Naive thymus-derived CD4-positive, alpha-beta T cell (primary cell): ENCODE data around the gene GAN. TPM values are rescaled to one million over a fixed set of nuclear protein-coding genes. Genes with fewer than 3 reads are reported as not detected.
"Not testable (repeated sequence)": the region's sequence is repeated elsewhere in the genome, so short reads cannot be mapped to it uniquely, and the experiment has no call there.

Source experiments
- ATAC-seq: fragments of 150-1000 bp; cut with Tn5 transposase; 2 replicates; pipeline ENCODE4 v1.10.0; 2021; ENCODE audit warnings: mild to moderate bottlenecking, moderate library complexity
- CTCF ChIA-PET: fragments of 350-600 bp; sonication (Branson Sonifier 250); formaldehyde crosslinking; loops from one replicate; lab custom pipeline; 2021; ENCODE audit warnings: antibody characterized with exemption; lab: Charles Lee
- POLR2A ChIA-PET: fragments of 350-600 bp; sonication (Branson Sonifier 250); formaldehyde crosslinking; loops from one replicate; lab custom pipeline; 2021; ENCODE audit warnings: antibody characterized with exemption, inconsistent platforms; lab: Charles Lee
- DNase-seq, 9 donors: peaks; one replicate each; pipeline versions ENCODE4 v3.0.0 to v3.0.0-alpha.2; 2020 to 2022; ENCODE audit warnings: mixed read lengths in 1 of 9
- H3K27ac ChIP-seq: one replicate; pipeline ENCODE4 v1.7.0; 2013; ENCODE audit warnings: mild to moderate bottlenecking, low read depth, low read length, moderate library complexity
- H3K27me3 ChIP-seq, 2 donors: one replicate each; pipeline ENCODE4 v1.7.0; 2013; ENCODE audit warnings: low read length in 2 of 2, mild to moderate bottlenecking in 2 of 2, moderate library complexity in 2 of 2; ENCODE audit not compliant: control insufficient read depth in 2 of 2, insufficient read depth in 2 of 2
- H3K36me3 ChIP-seq, 3 experiments: 1 replicate in 2 of 3; 2 replicates in 1 of 3; pipeline ENCODE4 v1.7.0; 2013; ENCODE audit warnings: low read length in 3 of 3, mild to moderate bottlenecking in 3 of 3, moderate library complexity in 1 of 3; ENCODE audit not compliant: insufficient read depth in 3 of 3, control insufficient read depth in 2 of 3
- H3K4me1 ChIP-seq, 2 donors: one replicate each; pipeline ENCODE4 v1.7.0; 2013; ENCODE audit warnings: low read length in 2 of 2, mild to moderate bottlenecking in 2 of 2, moderate library complexity in 1 of 2; ENCODE audit not compliant: control insufficient read depth in 2 of 2, insufficient read depth in 2 of 2
- H3K4me3 ChIP-seq: 2 replicates; pipeline ENCODE4 v1.7.0; 2013; ENCODE audit warnings: mild to moderate bottlenecking, low read length
- H3K9me3 ChIP-seq, 3 experiments: 1 replicate in 2 of 3; 2 replicates in 1 of 3; pipeline ENCODE4 v1.7.0; 2013; ENCODE audit warnings: low read length in 3 of 3; ENCODE audit not compliant: control insufficient read depth in 2 of 3
- H3K27ac Mint-ChIP-seq, 9 donors: one replicate each; pipeline ENCODE4 v1.8.0; 2020 to 2022; ENCODE audit warnings: mixed read lengths in 9 of 9, mild to moderate bottlenecking in 8 of 9, moderate library complexity in 5 of 9, inconsistent platforms in 2 of 9
- H3K27me3 Mint-ChIP-seq, 5 donors: one replicate each; pipeline ENCODE4 v1.8.0; 2021 to 2022; ENCODE audit warnings: mixed read lengths in 5 of 5, mild to moderate bottlenecking in 1 of 5
- H3K36me3 Mint-ChIP-seq, 5 donors: one replicate each; pipeline ENCODE4 v1.8.0; 2020 to 2022; ENCODE audit warnings: mixed read lengths in 5 of 5, mild to moderate bottlenecking in 3 of 5, inconsistent platforms in 1 of 5
- H3K4me1 Mint-ChIP-seq, 7 donors: one replicate each; pipeline ENCODE4 v1.8.0; 2020 to 2022; ENCODE audit warnings: mixed read lengths in 7 of 7, mild to moderate bottlenecking in 3 of 7, inconsistent platforms in 1 of 7
- H3K4me3 Mint-ChIP-seq, 10 donors: one replicate each; pipeline ENCODE4 v1.8.0; 2020 to 2022; ENCODE audit warnings: mild to moderate bottlenecking in 10 of 10, mixed read lengths in 10 of 10, moderate library complexity in 6 of 10, inconsistent platforms in 2 of 10
- H3K9me3 Mint-ChIP-seq, 11 donors: one replicate each; pipeline ENCODE4 v1.8.0; 2020 to 2022; ENCODE audit warnings: mixed read lengths in 11 of 11, mild to moderate bottlenecking in 4 of 11, inconsistent platforms in 1 of 11, moderate library complexity in 1 of 11
- intact Hi-C, 2 donors: fragments of 100-400 bp; cut with micrococcal nuclease; formaldehyde crosslinking; loops; one replicate each; pipeline ENCODE4 v1.15.1; 2023
- polyA plus RNA-seq, 2 donors: library from polyadenylated mRNA; unstranded; fragments of 300-500 nt; fragmentation: Illumina TruSeq; gene quantifications; one replicate each; pipeline ENCODE4 v1.2.3, GENCODE V29; 2021
- total RNA-seq, 6 experiments: library from RNA in 5 of 6; stranded (reverse) in 5 of 6; gene quantifications; 1 replicate in 5 of 6; 2 replicates in 1 of 6; pipeline ENCODE4 v1.2.3 and lab custom pipeline; 2021 to 2026

Gene GAN
- total and polyA plus RNA-seq, 7 experiments from 2014 or later = 2.3 to 11.3 (median 7.8) TPM

- ChIA-PET CTCF (interaction anchor here (0.6 to 3.1 kb wide), 7 partner anchors 214 to 342 kb away, joined by 3 to 12 read pairs (median 4); no protein-coding TSS in a partner anchor), POLR2A (interaction anchor here (1.1 kb wide), 1 partner anchor 67 kb away, joined by 3 read pairs; no protein-coding TSS in a partner anchor)
- H3K4me3 Mint-ChIP-seq = peak overlapping the region in 3 of 10 donors; percentile 28 to 43 (median 32)
- H3K27ac Mint-ChIP-seq = peak overlapping the region in 1 of 9 donors; percentile 18
- peaks cover 0 to 3% (median 0%) of the 10 kb centered on the region in 5 donors for H3K36me3 Mint-ChIP-seq
- Histone ChIP-seq H3K36me3 (no peaks in the 10 kb centered on the region), H3K4me1 (no peaks in the 10 kb centered on the region), H3K4me3 (no peak overlapping the region), H3K27ac (no peak overlapping the region), H3K9me3 (no peaks in the 10 kb centered on the region), H3K27me3 (no peaks in the 10 kb centered on the region)
- intact Hi-C loops = loop anchor here (1.0 to 5.0 kb wide), 10 partner anchors 37 to 335 kb away; partner anchors contain the start of gene CMIP (in 1 of the 2)
- H3K27me3 Mint-ChIP-seq = peaks cover 0 to 2% (median 0%) of the 10 kb centered on the region in 5 donors
- no peak for ATAC-seq
- peaks cover 0 to 4% (median 0%) of the 10 kb centered on the region in 7 donors for H3K4me1 Mint-ChIP-seq
- no peak for DNase-seq
- H3K9me3 Mint-ChIP-seq = peaks cover 0 to 4% (median 0%) of the 10 kb centered on the region in 11 donors
Measured at GRCh38 chr16:81403208-81403600, 88.4 kb downstream of the GAN start.

DNA sequence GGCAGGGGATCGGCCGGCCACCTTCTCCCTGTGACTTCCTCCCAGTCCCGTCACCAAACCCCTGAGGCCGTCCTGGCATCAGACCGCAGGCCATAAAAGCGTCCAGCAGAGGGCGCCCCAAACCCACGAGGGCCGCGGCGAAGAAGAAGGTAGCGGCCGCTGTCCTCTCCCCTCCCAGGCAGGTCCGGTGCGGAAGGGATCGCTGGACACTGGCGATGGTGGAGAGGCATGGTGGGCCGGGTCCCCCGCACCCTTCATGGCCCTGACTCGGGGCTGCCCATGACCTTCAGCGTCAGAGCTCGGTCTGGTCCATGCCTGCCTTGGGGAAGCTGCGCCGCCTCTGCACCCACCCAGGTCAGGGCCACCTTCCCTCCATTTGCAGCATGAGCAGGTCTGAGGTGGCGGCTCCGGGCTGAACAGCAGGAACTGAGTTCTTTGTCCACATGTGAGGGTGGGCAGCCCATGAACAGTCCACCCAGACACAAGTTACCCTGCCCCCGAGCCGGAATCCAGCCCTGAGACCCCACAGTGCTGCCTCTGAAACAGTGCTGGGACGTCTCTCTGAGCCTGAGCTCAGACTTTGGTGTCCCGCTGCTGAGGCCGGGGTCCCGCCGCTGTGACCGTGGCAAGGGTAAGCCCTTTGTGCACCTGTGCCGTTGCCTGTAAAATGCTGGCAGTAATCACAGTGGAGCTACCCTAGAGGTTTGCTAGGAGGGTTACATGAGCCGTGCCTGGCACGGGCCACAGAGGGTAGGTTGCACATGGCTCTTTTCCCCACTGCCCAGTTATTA is 89.0 kb downstream of the GAN start:
- ATAC-seq (peak; percentile 96), DNase-seq (peak; percentile 45 to 86 (median 68))
- Mint-ChIP-seq H3K4me1 (peaks cover 0 to 4% (median 0%) of the 10 kb centered on the region in 7 donors), H3K27me3 (peaks cover 0 to 6% (median 0%) of the 10 kb centered on the region in 5 donors), H3K4me3 (peak overlapping the region in 5 of 10 donors; percentile 25 to 43 (median 32)), H3K36me3 (peaks cover 0 to 3% (median 0%) of the 10 kb centered on the region in 5 donors), H3K27ac (peak overlapping the region in 1 of 9 donors; percentile 18), H3K9me3 (peaks cover 0 to 4% (median 0%) of the 10 kb centered on the region in 11 donors)
- POLR2A ChIA-PET = interaction anchor here (1.0 kb wide), 1 partner anchor 48 kb away, joined by 3 read pairs; no protein-coding TSS in a partner anchor
- CTCF ChIA-PET = interaction anchor here (0.5 to 3.1 kb wide), 18 partner anchors 13 to 352 kb away, joined by 3 to 12 read pairs (median 4); no protein-coding TSS in a partner anchor
- H3K36me3 ChIP-seq = no peaks in the 10 kb centered on the region
- no peak overlapping the region for H3K27ac ChIP-seq
- no peaks in the 10 kb centered on the region for H3K4me1 ChIP-seq
- intact Hi-C loops = loop anchor here (1.0 to 5.0 kb wide), 10 partner anchors 37 to 335 kb away; partner anchors contain the start of gene CMIP (in 1 of the 2)
- H3K27me3 ChIP-seq = no peaks in the 10 kb centered on the region
- peak overlapping the region; percentile 34 for H3K4me3 ChIP-seq
- H3K9me3 ChIP-seq = no peaks in the 10 kb centered on the region

DNA sequence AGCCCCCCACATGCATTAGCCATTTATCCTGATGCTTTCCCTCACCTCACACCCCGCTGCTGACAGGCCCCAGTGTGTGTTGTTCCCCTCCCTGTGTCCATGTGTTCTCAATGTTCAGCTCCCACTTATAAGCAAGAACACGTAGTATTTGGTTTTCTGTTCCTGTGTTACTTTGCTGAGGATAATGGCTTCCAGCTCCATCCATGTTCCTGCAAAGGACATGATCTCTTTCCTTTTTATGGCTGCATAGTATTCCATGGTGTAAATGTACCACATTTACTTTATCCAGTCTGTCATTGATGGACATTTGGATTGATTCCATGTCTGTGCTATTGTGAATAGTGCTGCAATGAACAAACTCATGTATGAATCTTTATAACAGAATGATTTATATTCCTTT is 90.2 kb downstream of the GAN start:
- H3K27me3 Mint-ChIP-seq, intact Hi-C loops, H3K27ac ChIP-seq, POLR2A ChIA-PET, H3K9me3 Mint-ChIP-seq, H3K9me3 ChIP-seq, H3K4me1 Mint-ChIP-seq, ATAC-seq, H3K4me3 ChIP-seq, H3K36me3 Mint-ChIP-seq, H3K36me3 ChIP-seq, H3K4me1 ChIP-seq, H3K27me3 ChIP-seq, DNase-seq: not testable (repeated sequence)
- peak overlapping the region in 2 of 10 donors; percentile 2 to 25 for H3K4me3 Mint-ChIP-seq
- CTCF ChIA-PET = interaction anchor here (0.8 to 1.8 kb wide), 3 partner anchors 212 to 334 kb away, joined by 3 to 6 read pairs (median 3); no protein-coding TSS in a partner anchor
- H3K27ac Mint-ChIP-seq = peak overlapping the region in 1 of 9 donors; percentile 6

DNA sequence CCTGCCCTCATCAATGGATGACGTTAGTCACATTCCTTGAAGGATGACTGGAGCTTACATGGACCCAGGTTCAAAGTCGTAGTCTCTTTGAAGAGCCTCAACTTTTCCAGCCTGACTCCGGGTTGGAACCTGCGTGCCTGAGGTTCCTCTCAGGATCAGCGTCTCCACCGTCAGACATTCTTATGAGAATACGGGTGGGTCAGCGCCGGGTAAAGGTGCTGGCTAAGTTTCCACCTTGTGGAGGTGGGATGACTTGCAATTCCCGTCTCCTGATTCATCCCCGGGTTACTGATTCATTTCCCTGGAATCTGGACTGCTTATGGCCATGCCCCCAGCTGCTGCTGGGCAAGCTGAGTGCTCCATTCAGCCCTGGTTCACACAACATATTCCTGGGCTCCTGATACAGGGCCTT is 90.9 kb downstream of the GAN start:
- Mint-ChIP-seq H3K27me3 (peaks cover 0 to 14% (median 0%) of the 10 kb centered on the region in 5 donors), H3K4me3 (no peak overlapping the region), H3K4me1 (peaks cover 0 to 7% (median 0%) of the 10 kb centered on the region in 7 donors), H3K9me3 (peaks cover 0 to 3% (median 0%) of the 10 kb centered on the region in 11 donors), H3K36me3 (no peaks in the 10 kb centered on the region), H3K27ac (no peak overlapping the region)
- POLR2A ChIA-PET = no interaction called here
- no peaks in the 10 kb centered on the region for H3K4me1 ChIP-seq
- intact Hi-C loops = no loop called here
- CTCF ChIA-PET = interaction anchor here (0.8 kb wide), 1 partner anchor 333 kb away, joined by 3 read pairs; no protein-coding TSS in a partner anchor
- no peak overlapping the region for H3K27ac ChIP-seq
- H3K27me3 ChIP-seq = no peaks in the 10 kb centered on the region
- no peak for DNase-seq
- ATAC-seq = no peak
- no peaks in the 10 kb centered on the region for H3K9me3 ChIP-seq
- H3K4me3 ChIP-seq = no peak overlapping the region
- H3K36me3 ChIP-seq = no peaks in the 10 kb centered on the region

- CTCF ChIA-PET = no interaction called here
Measured at GRCh38 chr16:81408409-81408950, 93.7 kb downstream of the GAN start.

GRCh38 chr16:81409016-81409556 is 94.3 kb downstream of the GAN start:
- DNase-seq = no peak
- Histone ChIP-seq H3K4me3 (no peak overlapping the region), H3K27ac (no peak overlapping the region), H3K36me3 (no peaks in the 10 kb centered on the region), H3K27me3 (no peaks in the 10 kb centered on the region), H3K9me3 (no peaks in the 10 kb centered on the region), H3K4me1 (no peaks in the 10 kb centered on the region)
- intact Hi-C loops = no loop called here
- no peak for ATAC-seq
- ChIA-PET CTCF (no interaction called here), POLR2A (interaction anchor here (0.6 kb wide), 1 partner anchor 12 kb away, joined by 5 read pairs; no protein-coding TSS in a partner anchor)
- Mint-ChIP-seq H3K4me1 (peaks cover 0 to 7% (median 0%) of the 10 kb centered on the region in 7 donors), H3K36me3 (no peaks in the 10 kb centered on the region), H3K27ac (peak overlapping the region in 1 of 9 donors; percentile 25), H3K27me3 (peaks cover 0 to 16% (median 0%) of the 10 kb centered on the region in 5 donors), H3K4me3 (no peak overlapping the region), H3K9me3 (peaks cover 0 to 3% (median 0%) of the 10 kb centered on the region in 11 donors)

More at GRCh38 chr16:81408409-81408950, 93.7 kb downstream of the GAN start:
- DNase-seq (no peak), ATAC-seq (no peak)
- no peaks in the 10 kb centered on the region for H3K9me3 ChIP-seq
- no peaks in the 10 kb centered on the region for H3K27me3 ChIP-seq
- POLR2A ChIA-PET = interaction anchor here (0.6 kb wide), 1 partner anchor 13 kb away, joined by 5 read pairs; no protein-coding TSS in a partner anchor
- peaks cover 0 to 3% (median 0%) of the 10 kb centered on the region in 11 donors for H3K9me3 Mint-ChIP-seq
- no peak overlapping the region for H3K4me3 ChIP-seq
- H3K4me1 Mint-ChIP-seq = peaks cover 0 to 7% (median 0%) of the 10 kb centered on the region in 7 donors
- H3K27ac ChIP-seq = no peak overlapping the region
- H3K4me1 ChIP-seq = no peaks in the 10 kb centered on the region
- intact Hi-C loops = no loop called here
- no peak overlapping the region for H3K4me3 Mint-ChIP-seq
- H3K27me3 Mint-ChIP-seq = peaks cover 0 to 16% (median 0%) of the 10 kb centered on the region in 5 donors
- H3K36me3 ChIP-seq = no peaks in the 10 kb centered on the region
- peak overlapping the region in 1 of 9 donors; percentile 25 for H3K27ac Mint-ChIP-seq
- H3K36me3 Mint-ChIP-seq = no peaks in the 10 kb centered on the region
